SK-N-SH (cell line): ENCODE measurements around the gene GAB2. TPM values are rescaled to one million over a fixed set of nuclear protein-coding genes. Genes with fewer than 3 reads are reported as not detected.
"Not testable (repeated sequence)": the region's sequence is repeated elsewhere in the genome, so short reads cannot be mapped to it uniquely, and the experiment has no call there.

ENCODE experiments used
- CTCF ChIA-PET: fragments of 300-600, 350-600 bp; formaldehyde crosslinking; extraction: SDS; loops from one replicate; lab custom pipeline; 2021; lab: Yijun Ruan, JAX
- POLR2A ChIA-PET: fragments of 350-600 bp; sonication (Branson Sonifier 250); formaldehyde crosslinking; extraction: SDS; loops from one replicate; lab custom pipeline; 2020; ENCODE audit warnings: antibody characterized with exemption, inconsistent platforms; lab: Yijun Ruan, JAX
- DNase-seq: peaks from one replicate; pipeline ENCODE4 v3.0.0; 2012
- H2AFZ ChIP-seq: fragments of 200-600 bp; sonication (generic); 2 replicates; pipeline ENCODE4 v1.8.1; 2016; ENCODE audit warnings: antibody characterized with exemption, mild to moderate bottlenecking, low read depth
- H3F3A ChIP-seq: fragments of 200-600 bp; sonication (generic); replicated peaks from 2 replicates; pipeline ENCODE3; 2016; ENCODE audit warnings: antibody characterized with exemption, mild to moderate bottlenecking; ENCODE audit not compliant: insufficient read depth
- H3K27ac ChIP-seq, 2 experiments: fragments of 200-500 bp in 1 of 2; fragments of 200-600 bp in 1 of 2; sonication (Bioruptor generic) in 1 of 2; sonication (generic), shearing (Covaris generic) in 1 of 2; 2 replicates each; pipeline versions ENCODE4 v1.5.1 to v1.6.1; 2014 to 2016; ENCODE audit warnings: low read depth in 2 of 2, inconsistent platforms in 1 of 2, low read length in 1 of 2, mild to moderate bottlenecking in 1 of 2, mixed read lengths in 1 of 2
- H3K27me3 ChIP-seq: fragments of 200-600 bp; sonication (generic), shearing (Covaris generic); 2 replicates; pipeline ENCODE4 v1.6.1; 2016; ENCODE audit warnings: mixed run types; ENCODE audit not compliant: insufficient read depth
- H3K36me3 ChIP-seq, 2 experiments: fragments of 200-500 bp in 1 of 2; fragments of 200-600 bp in 1 of 2; sonication (Bioruptor generic) in 1 of 2; sonication (generic) in 1 of 2; replicated peaks in 1 of 2; 2 replicates each; pipeline versions ENCODE3 to v1.5.1; 2014 to 2016; ENCODE audit warnings: low read length in 1 of 2, mild to moderate bottlenecking in 1 of 2; ENCODE audit not compliant: insufficient read depth in 2 of 2, control insufficient read depth in 1 of 2
- H3K4me1 ChIP-seq, 2 experiments: fragments of 200-500 bp in 1 of 2; fragments of 200-600 bp in 1 of 2; sonication (Bioruptor generic) in 1 of 2; sonication (generic), shearing (Covaris generic) in 1 of 2; 2 replicates each; pipeline versions ENCODE4 v1.5.1 to v1.6.1; 2014 to 2016; ENCODE audit warnings: low read depth in 1 of 2, low read length in 1 of 2, mixed run types in 1 of 2; ENCODE audit not compliant: insufficient read depth in 2 of 2, control insufficient read depth in 1 of 2
- H3K4me2 ChIP-seq: fragments of 200-600 bp; sonication (generic), shearing (Covaris generic); 2 replicates; pipeline ENCODE4 v1.6.1; 2017; ENCODE audit warnings: mixed run types
- H3K4me3 ChIP-seq, 2 experiments: fragments of 200-500 bp in 1 of 2; fragments of 200-600 bp in 1 of 2; sonication (Bioruptor generic) in 1 of 2; sonication (generic), shearing (Covaris generic) in 1 of 2; 2 replicates each; pipeline versions ENCODE4 v1.5.1 to v1.8.1; 2014 to 2016; ENCODE audit warnings: low read depth in 2 of 2, inconsistent platforms in 1 of 2, low read length in 1 of 2, mild to moderate bottlenecking in 1 of 2, mixed read lengths in 1 of 2, moderate library complexity in 1 of 2
- H3K79me2 ChIP-seq: fragments of 200-600 bp; sonication (generic); 2 replicates; pipeline ENCODE4 v1.8.1; 2017; ENCODE audit warnings: mild to moderate bottlenecking; ENCODE audit not compliant: insufficient read depth
- H3K9ac ChIP-seq: fragments of 200-600 bp; sonication (generic); 2 replicates; pipeline ENCODE4 v1.6.1; 2017; ENCODE audit warnings: mixed run types
- H3K9me2 ChIP-seq: fragments of 200-600 bp; sonication (generic); 2 replicates; pipeline ENCODE4 v1.6.1; 2017; ENCODE audit warnings: mixed run types
- H3K9me3 ChIP-seq: fragments of 200-600 bp; sonication (generic); 2 replicates; pipeline ENCODE4 v1.6.1; 2017; ENCODE audit warnings: mixed run types, mild to moderate bottlenecking, moderate library complexity
- H4K20me1 ChIP-seq: fragments of 200-600 bp; sonication (generic); 2 replicates; pipeline ENCODE4 v1.6.1; 2017; ENCODE audit warnings: mild to moderate bottlenecking, mixed run types; ENCODE audit not compliant: insufficient read depth
- REST ChIP-seq: IDR thresholded peaks from 2 replicates; pipeline ENCODE4 v1.6.1; 2012; ENCODE audit warnings: mild to moderate bottlenecking, low read depth, low read length, moderate library complexity
- RFX5 ChIP-seq: IDR thresholded peaks from 2 replicates; pipeline ENCODE4 v1.6.1; 2012; ENCODE audit warnings: mild to moderate bottlenecking, improper control_type of control experiment, low read length
- SIN3A ChIP-seq: IDR thresholded peaks from 2 replicates; pipeline ENCODE4 v1.6.1; 2012; ENCODE audit warnings: low read depth, mild to moderate bottlenecking, low read length, moderate library complexity, borderline replicate concordance
- ZBTB33 ChIP-seq: IDR thresholded peaks from 2 replicates; pipeline ENCODE4 v1.4.0; 2012; ENCODE audit warnings: low read depth, borderline replicate concordance
- WGBS: methylation state at CpG from one replicate; pipeline ENCODE4 v1.1.6; 2017; ENCODE audit warnings: low lambda C conversion rate; 5-methylcytosine and 5-hydroxymethylcytosine counted together
- polyA plus RNA-seq, 3 experiments: library from polyadenylated mRNA; depleted of rRNA; stranded (reverse); fragments of >200 nt; gene quantifications; 2 replicates each; pipeline ENCODE4 v1.2.3, GENCODE V29; 2012

The GAB2 gene
- polyA plus RNA-seq, 1 of the 3 experiments (the other 2 are of a cell fraction): 5.6 TPM

- no peaks in the 10 kb centered on the region for H4K20me1 ChIP-seq
- no peaks in the 10 kb centered on the region for H3F3A ChIP-seq
- no peak overlapping the region for H3K4me3 ChIP-seq
- no peaks in the 10 kb centered on the region for H3K9me2 ChIP-seq
- H3K79me2 ChIP-seq: peaks cover 11% of the 10 kb centered on the region; the same call in 1 of the 2 replicates
- no peaks in the 10 kb centered on the region for H3K27me3 ChIP-seq
- H3K4me2 ChIP-seq: no peak overlapping the region
- H3K27ac ChIP-seq: no peak overlapping the region
- H3K36me3 ChIP-seq: peaks cover 0 to 20% of the 10 kb centered on the region in 2 experiments
- peaks cover 0 to 3% of the 10 kb centered on the region in 2 experiments; a peak in 1 of 4 replicates for H3K4me1 ChIP-seq
- DNase-seq: no peak
- ChIA-PET POLR2A (no interaction called here), CTCF (no interaction called here)
- H3K9me3 ChIP-seq: no peaks in the 10 kb centered on the region
- TF ChIP-seq REST (no peak), RFX5 (no peak), ZBTB33 (no peak), SIN3A (no peak)
- H2AFZ ChIP-seq: no peak overlapping the region
- no peak overlapping the region for H3K9ac ChIP-seq
- 95% methylated on average over 10 of the region's 10 CpGs for WGBS
Measured at GRCh38 chr11:78176605-78177141, 240.9 kb downstream of the GAB2 start.

GRCh38 chr11:78175862-78176261, 241.8 kb downstream of the GAB2 start:
- H3K4me3 ChIP-seq, H3F3A ChIP-seq, H3K9ac ChIP-seq, H4K20me1 ChIP-seq, H3K9me3 ChIP-seq, POLR2A ChIA-PET, H3K4me1 ChIP-seq, DNase-seq, H3K27me3 ChIP-seq, H3K9me2 ChIP-seq, H2AFZ ChIP-seq, H3K4me2 ChIP-seq, CTCF ChIA-PET, H3K79me2 ChIP-seq, H3K27ac ChIP-seq: not testable (repeated sequence)
- H3K36me3 ChIP-seq: peaks cover 0 to 24% of the 10 kb centered on the region in 2 experiments
- WGBS: 100% methylated on average over 3 of the region's 3 CpGs
